HFF-Myc (cell line): ENCODE measurements around the gene CAMKK1.

Source experiments
- DNase-seq: peaks from one replicate; pipeline ENCODE4 v3.0.0-alpha.2; 2011; ENCODE audit warnings: low read depth; ENCODE audit errors: extremely low read depth
- H3K4me3 ChIP-seq: replicated peaks from 2 replicates; pipeline ENCODE4 v1.5.1; 2011; ENCODE audit warnings: low read depth, mild to moderate bottlenecking, control low read depth, low read length
- TF ChIP-seq, protein P1 (sequence below): IDR thresholded peaks from 2 replicates; pipeline ENCODE4 v1.5.1; 2012; ENCODE audit warnings: mild to moderate bottlenecking, low read depth, low read length, control low read depth; ENCODE audit errors: missing control alignments

Gene CAMKK1

DNA sequence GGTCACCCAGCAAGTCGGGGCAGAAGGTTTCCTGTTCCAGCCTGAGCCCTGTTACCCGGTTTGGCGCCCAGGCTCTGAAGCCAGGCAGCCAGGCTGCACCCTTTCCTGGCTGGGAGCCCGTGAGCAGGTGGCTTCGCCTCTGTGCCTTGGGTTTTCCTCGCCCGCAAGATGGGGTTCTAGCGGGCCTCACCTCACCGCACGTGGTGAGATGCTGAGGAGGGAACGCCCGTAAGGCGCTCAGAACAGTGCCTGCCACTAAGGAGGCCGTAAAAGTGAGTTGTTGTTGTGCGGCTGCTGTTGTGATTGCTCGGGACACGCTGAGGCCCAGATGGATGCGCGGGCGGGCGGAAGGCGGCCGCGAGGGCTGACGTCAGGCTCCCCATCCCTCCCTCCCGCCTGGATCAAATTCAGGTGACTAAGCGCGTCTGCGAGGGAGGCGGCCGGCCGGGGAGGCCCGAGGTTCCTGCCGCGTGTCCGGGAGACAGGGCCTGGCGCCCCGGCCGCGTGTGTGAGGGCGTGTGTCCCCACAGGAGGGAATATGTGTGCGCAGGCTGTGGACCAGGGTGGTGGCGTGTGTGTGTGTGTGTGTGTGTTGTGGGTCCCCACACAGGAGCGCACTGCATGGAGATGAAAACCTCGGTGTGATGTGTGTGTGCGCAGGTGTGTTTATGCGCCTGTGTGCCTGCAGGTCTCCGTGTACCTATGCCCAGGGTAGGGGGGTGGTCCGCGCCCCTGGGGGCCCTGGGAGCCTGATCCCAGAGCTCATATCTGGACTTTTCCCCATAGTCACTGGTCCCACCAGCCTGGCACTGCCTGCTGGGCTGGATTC is 4.3 kb downstream of the CAMKK1 start:
- TF ChIP-seq, protein P1, sequence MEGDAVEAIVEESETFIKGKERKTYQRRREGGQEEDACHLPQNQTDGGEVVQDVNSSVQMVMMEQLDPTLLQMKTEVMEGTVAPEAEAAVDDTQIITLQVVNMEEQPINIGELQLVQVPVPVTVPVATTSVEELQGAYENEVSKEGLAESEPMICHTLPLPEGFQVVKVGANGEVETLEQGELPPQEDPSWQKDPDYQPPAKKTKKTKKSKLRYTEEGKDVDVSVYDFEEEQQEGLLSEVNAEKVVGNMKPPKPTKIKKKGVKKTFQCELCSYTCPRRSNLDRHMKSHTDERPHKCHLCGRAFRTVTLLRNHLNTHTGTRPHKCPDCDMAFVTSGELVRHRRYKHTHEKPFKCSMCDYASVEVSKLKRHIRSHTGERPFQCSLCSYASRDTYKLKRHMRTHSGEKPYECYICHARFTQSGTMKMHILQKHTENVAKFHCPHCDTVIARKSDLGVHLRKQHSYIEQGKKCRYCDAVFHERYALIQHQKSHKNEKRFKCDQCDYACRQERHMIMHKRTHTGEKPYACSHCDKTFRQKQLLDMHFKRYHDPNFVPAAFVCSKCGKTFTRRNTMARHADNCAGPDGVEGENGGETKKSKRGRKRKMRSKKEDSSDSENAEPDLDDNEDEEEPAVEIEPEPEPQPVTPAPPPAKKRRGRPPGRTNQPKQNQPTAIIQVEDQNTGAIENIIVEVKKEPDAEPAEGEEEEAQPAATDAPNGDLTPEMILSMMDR, result no peak
- peak overlapping the region; percentile 22; the same call in 1 of the 2 replicates for H3K4me3 ChIP-seq
- DNase-seq, result peak; percentile 88

DNA sequence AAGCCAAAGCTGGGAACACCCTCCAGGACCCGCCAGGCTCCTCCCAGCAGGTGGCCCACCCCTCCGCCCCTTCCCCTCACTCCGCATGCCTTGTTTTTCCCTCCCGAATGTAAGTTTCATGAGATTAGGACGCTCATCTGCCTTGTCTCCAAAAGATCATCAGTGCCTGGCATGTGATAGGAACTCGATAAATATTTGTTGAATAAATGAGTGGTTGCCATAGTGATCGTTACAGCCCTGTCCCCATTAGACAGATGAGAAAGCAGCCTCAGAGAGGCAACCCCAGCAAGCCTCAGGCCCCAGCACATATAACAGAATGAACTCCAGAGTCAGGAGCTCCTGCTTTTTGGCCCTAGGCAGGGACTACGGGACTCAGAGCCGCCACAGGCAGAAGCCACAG is 5.0 kb downstream of the CAMKK1 start:
- TF ChIP-seq, protein P1, result no peak
- DNase-seq, result no peak
- H3K4me3 ChIP-seq, result peak overlapping the region; percentile 22; the same call in 1 of the 2 replicates

DNA sequence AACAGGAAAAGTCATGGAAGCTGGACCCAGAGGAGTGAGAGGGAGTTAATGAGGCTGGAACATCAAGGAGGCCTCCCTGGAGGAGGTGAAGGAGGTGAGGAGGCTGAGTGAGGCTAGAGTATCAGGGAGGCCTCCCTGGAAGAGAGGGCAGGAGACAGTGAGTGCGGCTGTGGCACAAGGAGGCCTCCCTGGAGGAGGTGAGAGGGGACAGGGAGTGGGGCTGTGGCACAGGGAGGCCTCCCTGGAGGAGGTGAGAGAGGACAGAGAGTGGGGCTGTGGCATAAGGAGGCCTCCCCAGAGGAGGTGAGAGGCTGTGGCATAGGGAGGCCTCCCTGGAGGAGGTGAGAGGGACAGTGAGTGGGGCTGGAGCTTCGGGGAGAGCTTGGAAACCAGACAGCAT is 5.5 kb downstream of the CAMKK1 start:
- TF ChIP-seq, protein P1, result no peak
- no peak overlapping the region for H3K4me3 ChIP-seq
- no peak for DNase-seq

DNA sequence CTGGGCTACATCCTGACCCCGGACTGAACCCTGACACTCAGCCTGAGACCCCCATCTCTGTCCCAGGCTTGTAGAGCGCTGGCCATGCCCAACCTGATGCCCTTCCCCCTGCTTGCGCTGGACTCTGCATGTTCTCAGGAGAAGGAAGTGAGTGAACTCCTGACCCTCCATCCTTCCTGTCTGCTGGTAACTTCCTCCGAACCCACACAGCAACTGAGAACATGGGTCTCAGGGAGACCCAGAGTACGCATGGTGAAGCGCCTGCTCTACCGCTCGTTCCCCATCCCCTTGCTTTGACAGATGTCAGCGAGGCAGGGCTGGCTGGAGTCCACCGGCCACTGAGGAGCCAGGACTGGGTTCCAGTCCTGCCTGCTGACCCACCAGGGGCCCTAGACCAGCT is 6.1 kb downstream of the CAMKK1 start:
- TF ChIP-seq, protein P1, result no peak
- H3K4me3 ChIP-seq, result no peak overlapping the region
- DNase-seq, result no peak

DNA sequence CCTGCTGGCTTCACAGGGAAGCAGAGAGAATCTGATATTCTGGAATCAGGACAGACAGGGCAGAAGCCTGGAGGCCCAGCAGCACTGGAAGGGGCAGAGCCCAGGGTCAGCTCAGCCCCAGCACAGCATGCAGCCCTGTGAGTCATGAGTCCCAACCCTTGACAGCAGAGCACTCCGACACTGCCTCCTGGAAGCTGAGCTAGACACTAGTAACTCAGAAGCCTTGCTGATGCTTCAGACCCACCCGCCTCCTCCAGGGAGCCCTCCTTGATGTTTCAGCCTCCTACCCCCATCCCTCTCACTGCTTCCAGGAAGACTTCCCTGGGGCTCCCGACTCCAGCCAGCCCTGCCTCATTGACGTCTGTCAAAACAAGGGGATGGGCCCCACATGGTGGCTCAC is 6.9 kb downstream of the CAMKK1 start:
- DNase-seq, result no peak
- H3K4me3 ChIP-seq, result no peak overlapping the region
- TF ChIP-seq, protein P1, result no peak

DNA sequence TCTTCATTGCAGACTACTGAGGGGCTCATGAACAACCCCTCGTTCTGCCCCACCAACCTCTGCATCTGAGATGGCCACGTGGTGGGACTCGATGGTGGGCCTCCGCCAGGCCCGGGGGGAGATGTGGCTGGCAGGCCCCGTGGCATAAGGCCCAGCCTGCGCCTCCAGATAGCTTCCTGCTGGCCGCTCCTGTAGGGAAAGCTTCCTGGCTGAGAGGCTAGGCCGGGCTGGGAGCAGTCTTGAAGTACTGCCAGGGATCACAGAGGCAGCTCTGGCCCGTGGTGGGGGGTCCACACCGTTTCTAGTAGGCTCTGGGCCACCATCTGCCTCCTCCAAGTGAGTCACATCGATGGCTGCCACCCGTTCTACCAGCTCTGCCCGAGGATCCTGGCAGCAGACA is 7.6 kb downstream of the CAMKK1 start:
- TF ChIP-seq, protein P1, result no peak
- DNase-seq, result no peak

More for the DNA sequence above, 7.6 kb downstream of the CAMKK1 start:
- H3K4me3 ChIP-seq, result no peak overlapping the region
